DMS153 treated with DMSO at 0.1 percent for 48 hours (cell line): ENCODE measurements around the gene DNAJA3.

ENCODE experiments used
- DNase-seq: peaks from one replicate; lab custom pipeline; 2025; ENCODE audit not compliant: unreplicated experiment; lab: John Stamatoyannopoulos, UW

Gene DNAJA3

DNA sequence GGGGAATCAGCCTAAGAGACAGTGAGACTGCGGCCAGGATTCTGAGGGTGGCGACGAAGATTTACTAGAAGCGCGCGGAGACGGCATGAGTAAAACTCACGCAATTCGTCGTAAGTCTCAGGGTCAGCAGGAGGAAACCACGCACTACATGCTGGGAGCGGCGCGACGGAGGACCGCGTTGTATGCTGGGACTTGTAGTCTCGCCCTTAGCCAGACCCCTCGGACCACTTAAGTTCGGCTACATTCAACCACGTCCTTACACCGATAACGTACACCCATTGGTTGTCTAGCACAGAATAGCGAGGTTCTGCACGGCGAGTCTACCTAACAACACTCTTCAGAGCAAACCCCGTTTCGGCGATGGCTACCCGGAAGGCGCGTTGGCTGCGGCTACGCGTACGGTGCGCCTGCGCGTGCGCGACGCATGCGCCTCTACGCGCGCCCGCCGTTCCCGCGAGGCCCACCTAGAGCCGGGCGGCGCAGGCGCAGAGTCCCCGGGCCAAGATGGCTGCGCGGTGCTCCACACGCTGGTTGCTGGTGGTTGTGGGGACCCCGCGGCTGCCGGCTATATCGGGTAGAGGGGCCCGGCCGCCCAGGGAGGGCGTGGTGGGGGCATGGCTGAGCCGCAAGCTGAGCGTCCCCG, at the start of gene DNAJA3:
TSS of gene DNAJA3 (plus strand) at position 491 of the 643 bp plus-strand sequence. CDS start at position 505, 14 bp downstream.
- DNase-seq, result peak; percentile 96

- no peak for DNase-seq
Observed at GRCh38 chr16:4376126-4376892, 49.4 kb upstream of the DNAJA3 start.

GRCh38 chr16:4376893-4377572, 48.6 kb upstream of the DNAJA3 start:
- no peak for DNase-seq

DNA sequence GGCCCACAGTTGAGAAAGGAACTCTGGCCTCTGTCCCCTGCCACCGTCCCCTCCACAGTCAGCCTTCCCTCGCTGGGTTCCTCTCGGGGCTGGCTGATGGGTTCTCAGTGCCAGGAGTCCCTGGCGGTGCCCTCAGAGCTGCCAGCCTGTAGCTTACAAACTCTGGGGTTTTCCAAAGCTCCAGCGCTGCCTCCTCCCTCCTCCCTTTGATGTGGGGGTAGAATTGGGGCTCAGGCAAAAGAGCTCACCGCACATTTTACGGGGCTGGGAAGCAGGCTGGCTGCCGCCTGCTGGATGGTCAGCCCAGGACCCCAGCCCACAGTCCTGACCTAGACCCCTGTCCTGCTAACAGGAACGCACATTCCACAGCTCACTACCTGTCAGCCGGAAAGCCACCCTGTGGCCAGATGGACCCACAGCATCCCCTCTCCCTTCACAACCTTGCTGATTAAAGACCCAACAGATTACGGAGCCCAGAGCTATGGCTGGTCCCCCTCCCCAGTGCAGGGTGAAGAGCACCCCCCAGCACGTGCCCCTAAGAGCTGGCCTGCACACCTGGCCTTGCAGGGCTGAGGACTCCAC, 48.0 kb upstream of the DNAJA3 start:
- DNase-seq, result no peak

DNA sequence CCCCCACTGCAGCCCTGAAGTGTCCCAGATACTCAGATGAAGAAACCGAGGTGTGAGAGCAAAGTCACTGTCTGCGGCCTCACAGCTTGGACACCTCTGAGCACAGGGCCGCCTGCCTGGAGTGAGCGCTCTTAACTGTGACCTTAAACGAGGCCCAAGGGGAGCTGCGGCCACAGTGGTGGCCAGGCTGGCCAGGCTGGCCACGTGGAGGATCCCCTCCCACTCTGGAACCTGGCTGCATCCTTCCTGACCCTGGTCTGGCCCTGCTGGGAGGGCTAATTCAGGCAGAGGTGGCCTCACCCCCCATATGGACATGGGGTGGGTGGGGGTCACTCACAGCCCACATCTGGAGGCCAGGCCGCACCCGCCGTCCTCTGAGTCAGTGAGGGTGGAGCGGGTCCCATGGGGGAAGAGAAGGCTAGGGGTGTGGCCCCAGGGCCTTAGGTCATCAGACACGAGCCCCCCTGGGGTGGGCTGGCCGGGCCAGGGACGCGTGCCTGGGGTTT, 47.5 kb upstream of the DNAJA3 start:
- no peak for DNase-seq

- DNase-seq, result no peak
Observed at GRCh38 chr16:4378999-4379690, 46.5 kb upstream of the DNAJA3 start.

- no peak for DNase-seq
Observed at GRCh38 chr16:4380119-4381063, 45.3 kb upstream of the DNAJA3 start.

- no peak for DNase-seq
Observed at GRCh38 chr16:4381072-4381934, 44.4 kb upstream of the DNAJA3 start.

DNA sequence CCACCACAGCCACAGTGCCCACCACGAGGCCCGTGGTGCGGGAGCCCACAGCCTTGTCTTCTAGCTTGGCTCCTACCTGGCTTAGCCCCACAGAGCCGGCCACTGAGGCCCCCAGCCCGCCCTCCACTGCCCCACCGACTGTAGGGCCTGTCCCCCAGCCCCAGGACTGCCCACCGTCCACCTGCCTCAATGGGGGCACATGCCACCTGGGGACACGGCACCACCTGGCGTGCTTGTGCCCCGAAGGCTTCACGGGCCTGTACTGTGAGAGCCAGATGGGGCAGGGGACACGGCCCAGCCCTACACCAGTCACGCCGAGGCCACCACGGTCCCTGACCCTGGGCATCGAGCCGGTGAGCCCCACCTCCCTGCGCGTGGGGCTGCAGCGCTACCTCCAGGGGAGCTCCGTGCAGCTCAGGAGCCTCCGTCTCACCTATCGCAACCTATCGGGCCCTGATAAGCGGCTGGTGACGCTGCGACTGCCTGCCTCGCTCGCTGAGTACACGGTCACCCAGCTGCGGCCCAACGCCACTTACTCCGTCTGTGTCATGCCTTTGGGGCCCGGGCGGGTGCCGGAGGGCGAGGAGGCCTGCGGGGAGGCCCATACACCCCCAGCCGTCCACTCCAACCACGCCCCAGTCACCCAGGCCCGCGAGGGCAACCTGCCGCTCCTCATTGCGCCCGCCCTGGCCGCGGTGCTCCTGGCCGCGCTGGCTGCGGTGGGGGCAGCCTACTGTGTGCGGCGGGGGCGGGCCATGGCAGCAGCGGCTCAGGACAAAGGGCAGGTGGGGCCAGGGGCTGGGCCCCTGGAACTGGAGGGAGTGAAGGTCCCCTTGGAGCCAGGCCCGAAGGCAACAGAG, 43.5 kb upstream of the DNAJA3 start:
- no peak for DNase-seq

GRCh38 chr16:4382795-4383357, 42.8 kb upstream of the DNAJA3 start:
- DNase-seq, result no peak

GRCh38 chr16:4383591-4384444, 41.9 kb upstream of the DNAJA3 start:
- DNase-seq, result no peak

- DNase-seq, result no peak
Observed at GRCh38 chr16:4384509-4384942, 41.1 kb upstream of the DNAJA3 start.

- DNase-seq, result no peak
Observed at GRCh38 chr16:4385066-4385788, 40.4 kb upstream of the DNAJA3 start.

GRCh38 chr16:4385789-4386450, 39.7 kb upstream of the DNAJA3 start:
- DNase-seq, result no peak

GRCh38 chr16:4386451-4386805, 39.2 kb upstream of the DNAJA3 start:
- DNase-seq, result no peak
